Tongue (tissue), 2 donors: ENCODE measurements around the gene BARD1. TPM values are rescaled to one million over a fixed set of nuclear protein-coding genes. Genes with fewer than 3 reads are reported as not detected.

ENCODE experiments used
- small RNA-seq: library from RNA; depleted of rRNA; stranded (forward); fragments of <200 nt; gene quantifications from one replicate; pipeline ENCODE3, GENCODE V24; 2014; ENCODE audit warnings: low replicate concordance
- total RNA-seq: library from RNA; depleted of rRNA; stranded (reverse); fragments of >200 nt; gene quantifications from one replicate; pipeline ENCODE4 v1.2.3, GENCODE V29; 2014

The BARD1 gene
- total RNA-seq, 1 donor from 2014 or later, result 69.9 TPM

Small RNA genes within 50 kb of the gene (small RNA-seq; reads per million reads assigned to genes)
- gene SNORA70I, result 0.87 reads per million, percentile 84 among the genes with 10 or more reads in this experiment
